Stimulated activated naive CD4-positive, alpha-beta T cell (primary cell): Measurements from ENCODE around the gene SCG3.
A peak's percentile ranks its signal among the peaks of the same experiment; 100 is the strongest.

Experiments used
- DNase-seq, 6 experiments: peaks; one replicate each; lab custom pipeline; 2025; lab: John Stamatoyannopoulos, UW

Gene SCG3

GRCh38 chr15:51727141-51727897 lies 46.0 kb downstream of the SCG3 start:
- DNase-seq: no peak

- peak in 5 of 6 experiments; percentile 11 to 74 (median 52) for DNase-seq
Measured at GRCh38 chr15:51731549-51732267, 50.4 kb downstream of the SCG3 start.

GRCh38 chr15:51732646-51733045 lies 51.3 kb downstream of the SCG3 start:
- no peak for DNase-seq

- DNase-seq: peak in 4 of 6 experiments; percentile 19 to 44 (median 24)
Measured at GRCh38 chr15:51735228-51736010, 54.1 kb downstream of the SCG3 start.

GRCh38 chr15:51736069-51736468 lies 54.8 kb downstream of the SCG3 start:
- DNase-seq: no peak

- DNase-seq: peak; percentile 54 to 75 (median 63)
Measured at GRCh38 chr15:51736751-51737521, 55.6 kb downstream of the SCG3 start.

- DNase-seq: peak; percentile 52 to 75 (median 62)
Measured at GRCh38 chr15:51737522-51738305, 56.4 kb downstream of the SCG3 start, which contains the start of gene LYSMD2. LYSMD2 (minus strand) TSS chr15:51737655; CDS start chr15:51737622, 33 bp downstream.

GRCh38 chr15:51738553-51738952 lies 57.2 kb downstream of the SCG3 start:
- no peak for DNase-seq

GRCh38 chr15:51739061-51739712 lies 57.9 kb downstream of the SCG3 start:
- DNase-seq: no peak

- DNase-seq: no peak
Measured at GRCh38 chr15:51749307-51749706, 68.0 kb downstream of the SCG3 start.

GRCh38 chr15:51750186-51750585 lies 68.9 kb downstream of the SCG3 start:
- no peak for DNase-seq

GRCh38 chr15:51750792-51751696 lies 69.7 kb downstream of the SCG3 start, which contains the start of gene TMOD2:
TMOD2 (plus strand) TSS chr15:51751597; CDS start chr15:51766442, 14,845 bp downstream.
- DNase-seq: peak in 5 of 6 experiments; percentile 30 to 51 (median 42)

GRCh38 chr15:51751697-51752683 lies 70.7 kb downstream of the SCG3 start:
- peak in 1 of 6 experiments; percentile 30 for DNase-seq

GRCh38 chr15:51752888-51753287 lies 71.6 kb downstream of the SCG3 start:
- DNase-seq: no peak

- no peak for DNase-seq
Measured at GRCh38 chr15:51754267-51754666, 73.0 kb downstream of the SCG3 start.

GRCh38 chr15:51755790-51756189 lies 74.5 kb downstream of the SCG3 start:
- no peak for DNase-seq

GRCh38 chr15:51756482-51756881 lies 75.2 kb downstream of the SCG3 start:
- no peak for DNase-seq

- no peak for DNase-seq
Measured at GRCh38 chr15:51757450-51757849, 76.1 kb downstream of the SCG3 start.
